Erythroblast (primary cell): ENCODE data around the gene BIK.
"Not testable (repeated sequence)": the region's sequence is repeated elsewhere in the genome, so short reads cannot be mapped to it uniquely, and the experiment has no call there.

ENCODE experiments used
- DNase-seq, 2 experiments: peaks; one replicate each; lab custom pipeline; 2025; lab: John Stamatoyannopoulos, UW
- GATA1 ChIP-seq: IDR thresholded peaks from 2 replicates; pipeline ENCODE4 v1.6.1; 2011; ENCODE audit warnings: low read depth, mild to moderate bottlenecking, control low read depth, low read length, moderate library complexity
- POLR2A ChIP-seq: IDR thresholded peaks from 2 replicates; pipeline ENCODE4 v1.6.1; 2011; ENCODE audit warnings: mild to moderate bottlenecking, low read length

Gene BIK

DNA sequence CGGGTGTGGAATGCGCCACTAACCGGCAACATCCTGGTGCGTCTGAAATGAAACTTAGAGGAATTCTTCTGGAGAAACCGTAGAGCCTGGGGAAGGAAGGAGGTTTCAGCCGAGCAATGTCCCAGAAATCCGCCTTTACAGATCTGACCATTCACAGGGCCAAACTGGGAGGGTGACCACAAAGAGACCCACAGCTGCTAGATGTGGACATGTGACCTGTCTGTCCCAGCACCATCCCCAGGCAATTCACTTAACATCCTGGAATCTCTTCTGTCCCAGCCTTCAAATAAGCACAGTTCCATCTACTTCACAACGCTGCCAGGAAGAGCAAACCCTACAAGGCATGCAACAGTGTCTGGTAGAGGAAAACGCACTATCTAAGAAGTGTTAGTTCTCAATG lies 22.9 kb downstream of the BIK start:
- no peak for DNase-seq
- TF ChIP-seq GATA1: no peak
- no peak for TF ChIP-seq POLR2A

DNA sequence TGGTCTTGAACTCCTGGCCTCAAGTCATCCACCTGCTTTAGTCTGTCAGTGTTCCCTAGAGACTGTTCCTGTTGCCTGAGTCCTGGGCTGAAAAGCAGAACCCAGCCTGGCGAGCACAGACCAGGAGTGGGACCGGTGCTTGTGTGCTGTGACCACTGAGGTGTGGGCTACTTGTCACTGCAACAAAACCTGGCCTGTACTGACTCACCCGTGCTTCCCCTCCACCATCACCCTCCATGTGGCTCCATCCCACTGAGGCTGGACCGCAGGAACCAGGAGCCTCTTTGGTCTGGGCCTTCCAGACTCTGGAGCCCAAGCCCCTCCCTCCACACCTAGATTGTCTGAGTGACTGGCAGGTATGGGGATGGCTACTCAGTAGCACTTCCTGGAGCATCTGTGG lies 24.0 kb downstream of the BIK start:
- no peak for TF ChIP-seq POLR2A
- no peak for TF ChIP-seq GATA1
- no peak for DNase-seq

DNA sequence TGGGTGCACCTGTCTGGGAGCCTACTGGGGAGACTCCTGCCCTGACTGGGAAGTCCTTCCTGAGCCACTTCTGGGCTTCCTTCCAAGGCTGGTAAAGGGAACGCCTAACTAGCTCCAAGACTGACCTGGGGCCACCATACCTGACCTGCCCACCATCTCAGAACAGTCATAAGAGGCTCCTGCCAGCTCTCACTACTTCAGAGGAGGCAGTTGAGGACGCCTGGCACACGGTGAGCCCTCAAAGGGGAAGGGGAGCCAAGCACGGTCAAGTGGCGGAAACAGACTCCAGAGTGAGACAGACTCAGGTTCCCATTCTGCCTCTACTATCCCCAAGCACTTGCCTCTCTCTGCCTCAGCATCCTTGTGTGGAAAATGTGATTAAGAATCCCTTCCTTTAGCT lies 25.0 kb downstream of the BIK start:
- DNase-seq: no peak
- TF ChIP-seq GATA1: no peak
- TF ChIP-seq POLR2A: no peak

DNA sequence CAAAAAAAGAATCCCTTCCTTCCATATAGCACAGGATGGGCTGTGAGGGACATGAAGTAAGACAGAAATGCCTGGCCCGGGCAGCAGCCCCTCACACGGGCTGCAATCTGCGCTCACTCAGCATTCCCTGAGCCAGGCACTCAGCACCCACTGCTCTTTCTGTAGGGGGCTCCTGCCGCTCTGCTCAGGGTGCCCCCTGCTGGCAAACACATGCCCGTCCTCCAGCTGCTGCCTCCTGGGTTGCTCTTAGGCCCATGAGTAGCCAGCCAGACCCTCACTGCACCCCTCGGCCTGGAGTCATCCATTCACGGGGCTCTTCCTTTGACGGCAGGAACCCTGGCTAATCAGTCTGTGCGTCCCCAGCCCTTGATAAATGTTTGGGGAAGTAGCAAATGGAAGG lies 25.7 kb downstream of the BIK start:
- DNase-seq: peak; percentile 53 to 68
- TF ChIP-seq POLR2A (no peak), GATA1 (no peak)

DNA sequence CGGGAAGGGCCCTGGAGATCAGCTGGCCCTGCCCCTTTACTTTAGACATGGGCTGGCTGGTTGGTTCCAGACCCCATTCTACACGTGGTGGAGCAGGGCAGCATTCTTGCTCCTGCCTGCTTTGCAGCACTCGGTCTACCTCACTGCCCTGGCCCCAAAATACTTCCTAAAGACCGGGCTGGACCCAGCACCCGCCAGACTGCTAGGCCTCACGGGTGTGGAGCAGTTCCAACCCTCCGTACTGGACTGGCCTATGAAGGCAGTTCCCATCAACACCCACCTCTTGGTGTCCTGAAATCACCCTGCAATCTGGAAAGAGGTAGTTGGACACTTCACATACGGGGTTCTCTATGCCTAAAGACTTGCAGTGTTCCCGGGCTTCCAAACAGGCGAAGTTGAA lies 26.3 kb downstream of the BIK start:
- no peak for TF ChIP-seq POLR2A
- no peak for TF ChIP-seq GATA1
- DNase-seq: no peak

DNA sequence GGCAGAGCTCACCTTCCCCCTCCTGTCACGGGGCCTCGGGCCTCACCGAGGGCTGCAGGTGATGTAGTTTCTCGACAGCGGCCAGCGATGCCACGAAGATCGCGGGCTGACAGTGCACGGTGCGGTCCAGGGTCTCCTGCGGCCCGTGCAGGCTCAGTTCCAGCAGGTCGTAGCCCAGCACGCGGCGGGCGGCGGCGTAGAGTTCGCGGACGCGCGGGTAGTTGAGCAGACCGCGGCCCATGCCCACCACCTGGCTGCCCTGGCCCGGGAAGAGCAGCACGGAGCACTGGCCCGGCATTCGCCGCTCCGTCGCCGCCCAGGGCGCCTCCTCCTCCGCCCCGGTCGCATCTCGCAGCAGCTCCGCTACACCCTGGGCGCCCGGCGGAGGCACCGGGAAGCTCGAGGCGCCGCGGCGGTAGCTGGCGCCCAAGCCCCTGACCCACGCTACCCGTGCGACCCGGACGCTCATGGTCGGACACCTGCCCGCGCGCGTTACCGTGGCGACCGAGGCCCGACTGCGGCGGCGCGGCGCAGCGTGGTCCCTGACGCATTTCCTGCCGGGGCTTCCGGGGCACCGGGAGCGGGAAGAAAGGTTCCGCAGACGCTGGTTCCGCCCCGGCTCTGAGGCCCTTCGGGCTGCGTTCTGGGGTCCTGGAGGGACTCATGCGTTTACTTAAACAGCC lies 32.5 kb downstream of the BIK start, which contains the start of gene MCAT:
TSS of gene MCAT (minus strand) at position 519 of the 683 bp plus-strand sequence. CDS start at position 469, 50 bp downstream.
- peak; percentile 85 to 89 for DNase-seq
- TF ChIP-seq POLR2A (peak; percentile 59), GATA1 (no peak)

DNA sequence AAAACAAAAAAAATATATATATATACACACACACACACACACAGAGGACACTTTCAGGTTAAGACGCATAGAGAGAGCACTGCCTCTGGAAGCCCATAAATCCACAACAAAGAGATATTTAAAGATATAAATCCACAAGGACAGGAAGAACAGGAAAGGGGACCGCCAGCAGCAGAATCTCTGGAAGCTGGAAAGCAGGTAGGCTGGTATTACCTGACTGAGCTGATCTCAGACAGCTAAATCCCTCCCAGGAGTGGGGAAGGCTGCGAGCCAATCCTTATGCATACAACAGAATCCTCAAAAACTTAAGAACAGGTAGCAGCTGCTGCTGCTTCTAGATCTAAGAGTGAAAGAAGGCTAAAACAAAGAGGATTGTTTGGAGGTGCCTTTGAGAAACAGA lies 34.4 kb downstream of the BIK start:
- no peak for DNase-seq
- TF ChIP-seq GATA1 (no peak), POLR2A (no peak)

DNA sequence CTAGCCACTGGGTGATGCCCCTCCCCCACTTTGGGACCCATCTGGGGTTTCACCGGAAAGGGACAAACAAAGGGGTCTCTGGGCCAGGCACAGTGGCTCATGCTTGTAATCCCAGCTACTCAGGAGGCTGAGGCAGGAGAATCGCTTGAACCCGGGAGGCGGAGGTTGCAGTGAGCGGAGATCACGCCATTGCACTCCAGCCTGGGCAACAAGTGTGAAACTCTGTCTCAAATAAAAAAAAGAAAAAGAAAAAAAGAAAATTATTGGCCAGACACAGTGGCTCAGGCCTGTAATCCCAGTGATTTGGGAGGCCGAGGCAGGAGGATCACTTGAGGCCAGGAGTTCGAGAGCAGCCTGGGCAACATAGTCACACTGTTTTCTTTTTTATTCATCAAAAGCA lies 34.8 kb downstream of the BIK start:
- not testable (repeated sequence) for DNase-seq

DNA sequence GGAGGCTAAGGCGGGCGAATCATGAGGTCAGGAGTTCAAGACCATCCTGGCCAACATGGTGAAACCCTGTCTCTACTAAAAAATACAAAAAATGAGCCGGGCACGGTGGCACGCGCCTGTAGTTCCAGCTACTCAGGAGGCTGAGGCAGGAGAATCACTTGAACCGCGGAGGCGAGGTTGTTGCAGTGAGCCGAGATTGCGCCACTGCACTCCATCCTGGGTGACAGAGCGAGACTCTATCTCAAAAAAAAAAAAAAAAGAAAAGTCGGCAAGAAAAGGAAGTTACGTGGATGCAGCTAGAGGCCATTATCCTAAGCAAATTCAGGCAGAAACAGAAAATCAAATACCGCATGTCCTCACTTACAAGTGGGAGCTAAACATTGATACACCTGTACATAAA lies 35.8 kb downstream of the BIK start:
- DNase-seq: not testable (repeated sequence)

DNA sequence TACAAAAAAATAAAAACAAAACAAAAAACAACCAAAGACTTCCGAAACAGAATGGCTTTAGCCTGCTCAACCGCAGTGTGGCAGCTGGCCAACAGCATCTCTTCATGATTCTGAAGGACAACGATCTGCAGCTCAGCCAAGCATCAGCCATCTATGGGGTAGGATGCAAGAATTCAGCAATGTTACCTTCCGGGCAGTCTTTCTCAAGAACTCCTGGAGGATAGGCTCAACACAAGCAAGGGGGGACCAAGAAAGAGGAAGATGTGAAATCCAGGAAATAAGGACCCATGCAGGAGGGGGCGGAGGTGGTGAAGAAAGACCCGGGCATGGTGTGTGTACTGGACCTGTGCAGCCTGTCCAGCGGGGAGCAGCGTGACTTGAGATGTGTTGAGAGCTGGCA lies 37.3 kb downstream of the BIK start:
- DNase-seq: no peak
- TF ChIP-seq GATA1: no peak
- TF ChIP-seq POLR2A: no peak

DNA sequence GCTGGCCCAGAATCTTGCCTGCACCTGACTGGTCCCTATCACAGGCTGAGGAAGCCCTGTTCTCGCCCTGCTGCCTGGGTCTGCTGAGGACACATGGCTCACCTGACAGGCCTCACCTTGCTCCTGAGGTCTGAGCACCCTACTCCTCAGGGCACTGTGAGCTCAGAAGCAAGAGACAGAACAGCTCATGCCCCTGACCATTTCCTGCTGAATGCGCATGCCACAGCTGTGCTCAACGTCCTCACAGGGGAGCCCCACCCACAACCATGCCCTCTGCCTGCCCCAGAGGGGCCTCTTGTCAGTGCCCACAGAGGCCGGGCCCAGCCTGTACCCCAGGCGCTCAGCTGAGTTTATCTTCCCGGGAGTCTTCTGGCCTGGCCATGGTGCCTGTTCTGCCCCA lies 38.0 kb downstream of the BIK start:
- no peak for TF ChIP-seq POLR2A
- TF ChIP-seq GATA1: no peak
- no peak for DNase-seq

DNA sequence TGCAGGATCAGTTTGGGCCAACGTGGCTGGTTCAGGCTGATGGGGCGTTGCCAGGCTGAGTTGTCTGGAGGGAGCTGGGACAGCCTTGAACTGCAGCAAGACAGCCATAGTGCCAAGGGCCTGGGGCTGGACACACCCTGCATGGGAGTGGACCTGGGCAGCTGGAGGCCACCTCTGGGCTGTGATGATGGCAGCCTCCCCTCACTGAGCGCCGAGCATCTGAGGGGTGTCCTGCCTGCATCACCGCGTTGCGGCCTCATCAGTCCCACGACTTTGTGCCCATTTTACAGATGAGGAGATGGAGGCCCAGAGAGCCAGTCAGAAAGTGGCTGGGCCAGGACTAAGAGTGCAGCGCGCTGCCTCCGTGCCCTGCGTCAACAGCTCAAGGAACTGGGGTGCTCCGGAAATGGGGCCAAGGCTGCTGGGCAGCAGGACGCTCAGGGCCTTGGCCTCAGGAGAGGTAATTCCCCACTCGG lies 40.2 kb downstream of the BIK start:
- no peak for DNase-seq
- TF ChIP-seq GATA1: no peak
- TF ChIP-seq POLR2A: no peak

DNA sequence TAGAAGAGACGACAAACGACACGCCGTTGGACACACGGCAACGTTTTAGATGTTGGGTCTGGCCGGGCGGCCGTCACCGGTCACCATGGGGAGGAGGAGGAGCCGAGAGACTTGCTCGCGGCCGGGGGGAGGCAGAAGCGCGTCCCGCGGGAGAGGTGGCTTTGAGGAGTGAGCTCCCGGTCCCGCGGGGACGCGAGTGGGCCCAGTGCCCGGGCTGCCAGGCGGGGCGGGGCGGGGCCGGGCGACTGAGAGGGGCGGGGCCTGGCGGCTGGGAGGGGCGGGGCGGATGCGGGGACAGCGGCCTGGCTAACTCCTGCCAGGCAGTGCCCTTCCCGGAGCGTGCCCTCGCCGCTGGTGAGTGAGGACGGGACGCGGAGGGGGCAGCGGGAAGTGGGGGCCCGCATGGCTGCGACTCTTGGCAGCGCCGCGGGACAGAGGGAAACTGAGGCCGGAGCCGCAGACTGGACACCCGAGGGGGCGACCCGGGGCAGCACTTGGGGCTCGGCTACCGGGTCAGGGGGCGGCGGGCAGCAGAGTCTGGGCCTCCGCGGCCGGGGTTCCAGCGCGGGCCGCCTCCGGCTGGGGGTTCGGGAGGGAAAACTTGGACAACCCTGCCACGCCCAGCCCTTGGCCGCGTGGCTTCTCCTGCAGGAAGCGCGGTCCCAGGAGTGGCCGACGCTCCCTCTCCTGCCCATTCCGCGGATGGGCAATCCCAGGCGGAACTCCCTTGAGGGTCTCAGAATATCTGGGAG lies 40.9 kb downstream of the BIK start, which contains the start of gene TSPO:
TSS of gene TSPO (plus strand) at position 309 of the 752 bp plus-strand sequence. CDS start 7,680 bp downstream, outside the sequence.
- peak; percentile 60 to 74 for DNase-seq
- TF ChIP-seq POLR2A (no peak), GATA1 (no peak)

DNA sequence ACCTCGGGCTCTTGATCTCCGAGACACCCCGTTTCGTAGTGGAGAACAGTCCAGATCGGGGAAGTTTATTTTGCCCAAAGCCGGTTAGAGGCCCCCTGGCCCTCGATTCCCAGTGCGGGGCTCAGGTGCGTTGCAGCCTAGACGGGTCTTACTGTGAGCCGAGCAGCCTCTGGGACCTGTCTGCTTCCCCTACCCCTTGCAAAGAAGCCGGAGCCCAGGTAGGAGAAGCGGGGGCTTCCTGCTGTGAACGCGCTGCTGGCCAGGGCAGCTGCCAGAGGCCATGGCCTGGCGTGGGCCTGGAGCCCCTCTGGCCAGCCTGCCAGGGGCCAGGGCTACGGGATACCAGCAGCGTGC lies 41.4 kb downstream of the BIK start:
- DNase-seq: no peak
- TF ChIP-seq GATA1 (no peak), POLR2A (no peak)
